A549 treated with RU486 at 1 μM for 4 hours (cell line): ENCODE data around the gene C2CD5. TPM values are rescaled to one million over a fixed set of nuclear protein-coding genes. Genes with fewer than 3 reads are reported as not detected.

ENCODE experiments used
- total RNA-seq: library from RNA; stranded (reverse); fragments of 200-300 nt; extraction: Qiagen RNA extraction; gene quantifications from 5 replicates; pipeline ENCODE4 v1.2.3, GENCODE V29; 2022; ENCODE audit warnings: low read depth

C2CD5 gene
- 8.1 to 14.3 TPM (median 13.6 TPM) in 5 replicates for total RNA-seq

GRCh38 chr12:22544038-22544979 is at the start of gene C2CD5:
Gene C2CD5, minus strand, starts transcription at chr12:22544542. Its CDS starts 392 bp downstream, at chr12:22544150.

Other genes with a start within 250 kb of the C2CD5 start
- 0.16 TPM in 1 of 5 replicates, not detected in the others for gene ST8SIA1, start 209.8 kb downstream of the C2CD5 start, total RNA-seq
- gene ETNK1, start 80.6 kb upstream of the C2CD5 start, total RNA-seq = 33.2 to 40.4 TPM (median 37.0 TPM) in 5 replicates